Stimulated activated CD8-positive, alpha-beta memory T cell treated with anti-CD3 and anti-CD28 coated beads, Interleukin-15, amount 100 ng/mL, for 1 hour (primary cell): Measurements from ENCODE around the gene CFL1.
A peak's percentile ranks its signal among the peaks of the same experiment; 100 is the strongest.

ENCODE experiments used
- DNase-seq: peaks from one replicate; pipeline ENCODE4 v3.0.0-alpha.2; 2020; ENCODE audit warnings: low read depth

Gene CFL1

DNA sequence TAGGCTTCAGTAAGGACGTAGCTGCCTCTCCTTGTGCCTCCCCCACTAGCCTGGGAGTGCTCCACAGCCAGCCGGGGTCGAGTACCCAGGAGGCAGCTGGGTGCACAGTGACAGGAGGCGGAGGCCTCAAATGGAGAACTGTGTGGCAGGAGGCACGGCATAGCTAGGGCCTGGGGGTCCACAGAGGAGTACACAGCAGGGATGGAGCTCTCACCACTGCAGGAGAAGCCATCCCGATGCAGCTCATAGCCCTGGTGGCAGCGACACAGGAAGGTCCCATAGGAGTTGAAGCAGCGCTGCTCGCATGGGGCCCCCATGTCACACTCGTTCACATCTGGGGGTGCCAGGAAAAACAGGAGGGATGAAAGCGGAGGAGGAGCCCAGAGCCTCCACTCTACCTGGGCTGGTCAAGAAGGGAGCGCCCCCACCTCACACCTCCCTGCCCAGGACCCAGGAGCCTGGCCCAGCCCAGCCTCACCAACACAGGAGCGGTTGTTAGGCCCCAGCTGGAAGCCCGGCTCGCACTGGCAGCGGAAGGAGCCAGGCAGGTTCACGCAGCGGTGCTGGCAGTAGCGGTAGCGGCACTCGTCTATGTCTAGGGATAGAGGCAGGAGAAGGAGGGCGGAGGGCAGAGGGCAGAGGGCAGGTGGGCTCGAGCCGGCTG lies 11.8 kb upstream of the CFL1 start:
- no peak for DNase-seq

DNA sequence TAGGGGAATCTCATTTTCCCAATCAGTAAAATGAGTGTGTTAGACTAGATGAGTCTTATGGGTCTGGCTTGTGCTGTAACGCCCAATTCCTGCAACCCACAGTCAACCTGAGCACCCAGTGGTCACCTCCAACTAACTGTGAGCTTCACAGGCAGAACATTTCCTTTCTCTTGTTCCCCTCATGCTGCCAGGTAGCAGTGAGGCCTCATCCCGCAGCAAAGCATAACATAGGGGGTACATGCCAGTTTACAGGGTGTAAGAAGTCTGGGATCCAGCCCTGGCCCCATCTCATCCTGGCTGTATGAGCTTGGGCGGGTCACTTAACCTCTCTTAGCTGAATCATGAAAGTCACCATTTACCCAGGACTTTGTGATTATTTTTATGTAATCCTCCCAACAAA lies 10.9 kb upstream of the CFL1 start:
- no peak for DNase-seq

DNA sequence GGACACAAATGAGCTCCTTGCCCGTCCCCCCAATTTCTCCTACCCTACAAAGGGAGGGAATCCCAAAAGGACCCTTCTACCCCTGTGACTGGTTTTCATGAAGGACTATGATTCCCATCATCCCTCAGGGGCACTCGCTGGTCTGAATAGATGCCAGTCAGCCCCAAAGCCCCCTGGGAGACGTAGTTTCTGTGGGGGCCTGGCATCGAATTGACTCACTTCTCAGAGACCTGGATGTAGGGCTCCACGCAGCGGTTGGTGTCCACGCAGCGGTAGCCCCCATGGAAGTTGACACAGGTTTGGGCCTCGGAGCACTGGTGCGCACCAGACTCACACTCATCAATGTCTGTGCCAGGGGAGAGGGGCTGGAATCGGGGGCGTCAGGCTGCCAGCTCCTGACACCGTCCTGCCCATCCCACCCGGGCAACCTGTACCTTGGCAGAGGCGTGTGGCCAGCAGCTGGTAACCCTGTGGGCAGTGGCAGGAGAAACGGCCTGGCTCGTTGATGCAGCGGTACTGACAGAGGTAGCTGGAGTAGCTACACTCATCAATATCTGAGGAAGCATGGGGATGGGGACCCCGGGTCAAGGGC lies 10.2 kb upstream of the CFL1 start:
- no peak for DNase-seq

DNA sequence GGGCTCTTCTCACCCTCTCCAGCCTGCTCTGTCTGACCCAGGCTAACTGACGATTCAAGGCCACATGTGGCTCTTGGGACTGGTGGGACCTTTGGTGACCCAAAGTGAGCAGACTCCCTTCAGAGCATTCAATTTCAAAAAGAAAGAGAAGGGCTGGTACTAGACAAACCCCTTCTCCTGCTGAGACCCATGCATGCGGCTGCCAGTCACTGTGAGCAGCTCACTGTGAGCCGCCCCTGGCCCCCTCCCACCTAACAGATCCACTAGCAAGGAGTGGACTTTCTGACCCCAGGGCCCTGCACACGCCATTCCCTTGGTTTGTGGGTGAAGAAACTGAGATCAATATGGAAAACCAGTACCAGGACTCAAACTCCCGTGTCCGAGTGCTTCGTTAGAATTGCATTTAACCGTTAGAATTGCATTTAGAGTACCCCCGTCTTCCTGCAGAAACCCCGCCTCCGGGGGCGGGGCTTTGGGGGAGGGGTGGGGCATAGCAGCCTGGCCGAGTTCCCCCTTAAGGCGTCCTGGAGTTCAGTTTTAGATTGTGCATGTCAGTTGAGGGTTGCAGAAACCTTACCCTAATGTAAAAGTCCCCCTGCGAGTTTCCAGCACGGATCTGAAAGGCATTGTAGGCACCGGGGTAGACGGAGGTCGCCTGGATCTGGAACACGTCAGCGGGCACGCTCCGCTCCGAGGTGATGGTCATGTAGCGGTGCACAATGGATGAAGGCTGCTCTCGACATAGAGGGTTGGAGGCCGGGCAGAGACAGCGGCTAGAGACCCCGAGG lies 9.5 kb upstream of the CFL1 start:
- no peak for DNase-seq

DNA sequence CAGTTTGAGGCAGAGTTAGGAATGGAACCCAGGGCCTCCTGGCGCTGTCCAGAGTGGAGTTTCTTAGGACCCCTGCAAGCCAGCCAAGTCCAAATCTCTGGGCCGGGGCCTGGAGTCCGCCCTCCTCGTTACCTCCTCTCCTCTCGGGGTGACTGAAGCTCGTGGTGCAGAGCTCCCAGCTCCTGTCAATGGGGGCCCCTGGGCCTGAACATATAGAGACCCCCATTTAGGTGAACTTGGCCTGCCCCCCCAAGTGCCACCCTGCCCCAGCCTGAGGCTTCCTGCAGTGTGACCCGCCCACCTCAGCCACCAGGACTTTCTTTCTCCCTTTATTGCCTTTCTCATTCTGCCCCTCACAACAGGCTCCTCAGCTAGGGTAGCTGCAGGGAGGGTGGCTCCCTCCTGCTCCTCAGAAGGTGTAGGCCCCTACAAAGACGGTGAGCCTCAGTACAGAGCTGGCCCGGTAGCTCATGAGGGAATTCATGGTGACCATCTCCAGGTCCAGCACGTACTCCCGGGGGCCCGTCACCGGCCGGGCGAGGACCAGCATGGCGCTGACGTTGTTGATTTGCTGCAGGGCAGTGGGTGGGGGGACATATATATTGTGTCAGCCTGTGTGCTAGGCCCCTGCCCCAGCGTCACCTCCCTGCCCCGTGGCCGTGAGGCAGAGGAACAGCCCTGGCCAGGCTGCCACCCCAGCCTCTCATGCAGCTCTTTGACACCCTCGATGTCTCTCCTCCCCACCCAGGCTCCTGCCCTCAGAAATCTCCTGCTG lies 8.7 kb upstream of the CFL1 start:
- no peak for DNase-seq

DNA sequence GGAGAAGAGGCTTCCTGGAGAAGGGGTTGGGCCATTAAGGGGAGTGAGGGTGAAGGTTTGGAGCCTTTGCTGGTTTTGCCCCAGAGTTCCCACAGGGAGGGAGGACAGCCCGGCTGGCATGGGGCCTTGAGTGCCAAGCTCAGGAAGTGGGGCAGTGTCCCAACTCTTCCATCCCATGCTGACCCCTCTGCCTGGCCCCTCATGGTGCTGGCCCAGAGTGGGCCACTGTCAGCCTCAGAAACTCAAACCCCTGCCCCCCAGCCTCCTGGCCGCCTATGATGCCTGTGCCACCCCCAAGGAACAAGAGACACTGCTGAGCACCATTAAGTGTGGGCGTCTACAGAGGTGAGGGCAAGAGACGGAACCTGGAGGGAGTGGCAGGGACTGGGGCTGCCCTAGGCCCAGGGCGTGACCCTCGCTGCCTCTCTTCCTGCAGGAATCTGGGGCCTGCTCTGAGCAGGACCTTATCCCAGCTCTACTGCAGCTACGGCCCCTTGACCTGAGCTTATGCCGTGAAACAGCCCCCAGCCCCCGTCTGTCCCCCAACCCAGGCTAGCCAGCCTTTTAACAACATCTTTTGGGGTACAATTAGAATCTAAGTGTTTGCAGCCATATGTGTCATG lies 7.7 kb upstream of the CFL1 start:
- no peak for DNase-seq

DNA sequence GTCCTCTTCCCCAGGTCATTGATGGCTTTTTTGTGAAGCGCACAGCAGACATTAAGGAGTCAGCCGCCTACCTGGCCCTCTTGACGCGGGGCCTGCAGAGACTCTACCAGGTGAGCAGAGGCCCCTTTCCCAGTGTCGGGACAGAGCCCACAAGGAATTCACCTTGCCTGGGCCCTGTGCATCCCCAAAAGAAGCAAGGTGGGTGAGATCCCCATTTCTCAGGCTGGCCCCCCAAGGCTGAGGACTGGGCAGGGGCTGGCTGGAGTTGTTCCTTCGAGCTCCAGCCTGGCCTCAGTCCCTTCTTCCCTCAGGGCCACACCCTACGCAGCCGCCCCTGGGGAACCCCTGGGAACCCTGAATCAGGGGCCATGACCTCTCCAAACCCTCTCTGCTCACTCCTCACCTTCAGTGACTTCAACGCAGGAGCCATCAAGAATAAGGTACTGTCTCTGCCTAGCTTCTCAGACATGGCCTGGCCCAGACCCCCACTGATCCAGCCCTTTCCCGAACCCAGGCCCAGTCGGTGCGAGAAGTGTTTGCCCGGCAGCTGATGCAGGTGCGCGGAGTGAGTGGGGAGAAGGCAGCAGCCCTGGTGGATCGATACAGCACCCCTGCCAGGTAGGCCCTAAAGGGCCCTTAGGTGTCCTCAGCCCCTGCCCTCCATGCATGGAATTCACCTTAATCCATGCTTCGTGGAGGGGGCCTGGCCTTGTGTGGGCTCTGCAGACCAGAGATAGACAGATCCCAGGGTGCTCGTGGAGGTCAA lies 6.9 kb upstream of the CFL1 start:
- no peak for DNase-seq

DNA sequence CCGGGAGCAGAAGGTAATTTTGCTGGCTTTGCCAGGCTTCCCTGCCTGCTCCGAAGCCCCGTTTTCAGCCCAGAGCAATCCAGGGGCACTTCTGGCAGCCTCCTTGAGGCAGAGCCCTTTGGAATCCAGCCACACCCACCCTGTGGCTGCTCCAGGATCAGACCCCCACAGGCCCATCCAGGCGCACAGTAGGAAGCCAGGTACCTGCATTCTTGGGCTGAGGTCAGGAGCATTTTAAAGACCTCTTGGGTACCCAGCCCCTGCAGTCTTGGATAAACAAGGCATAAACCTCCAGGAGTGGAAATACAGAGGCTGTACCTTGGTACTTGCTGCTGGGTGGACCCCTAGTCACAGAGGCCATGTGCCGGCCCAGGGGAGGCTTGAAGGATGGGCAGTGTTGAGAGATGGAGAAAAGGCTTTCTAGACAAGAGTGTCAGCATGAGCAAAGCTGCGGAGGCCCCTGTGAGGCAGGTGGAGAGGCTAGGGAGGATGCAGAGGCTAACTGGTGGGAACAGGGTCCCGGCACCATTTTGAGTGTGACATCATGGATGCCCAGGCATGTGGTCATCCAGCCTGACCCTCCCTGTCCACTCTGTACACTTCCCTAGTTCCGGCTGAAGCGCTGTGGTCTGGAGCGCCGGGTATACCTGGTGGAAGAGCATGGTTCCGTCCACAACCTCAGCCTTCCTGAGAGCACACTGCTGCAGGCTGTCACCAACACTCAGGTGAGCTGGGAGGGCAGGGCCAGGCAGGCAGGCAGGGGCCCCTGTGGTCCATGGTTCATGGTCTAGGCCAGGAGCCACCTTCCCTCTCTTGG lies 6.1 kb upstream of the CFL1 start:
- no peak for DNase-seq

DNA sequence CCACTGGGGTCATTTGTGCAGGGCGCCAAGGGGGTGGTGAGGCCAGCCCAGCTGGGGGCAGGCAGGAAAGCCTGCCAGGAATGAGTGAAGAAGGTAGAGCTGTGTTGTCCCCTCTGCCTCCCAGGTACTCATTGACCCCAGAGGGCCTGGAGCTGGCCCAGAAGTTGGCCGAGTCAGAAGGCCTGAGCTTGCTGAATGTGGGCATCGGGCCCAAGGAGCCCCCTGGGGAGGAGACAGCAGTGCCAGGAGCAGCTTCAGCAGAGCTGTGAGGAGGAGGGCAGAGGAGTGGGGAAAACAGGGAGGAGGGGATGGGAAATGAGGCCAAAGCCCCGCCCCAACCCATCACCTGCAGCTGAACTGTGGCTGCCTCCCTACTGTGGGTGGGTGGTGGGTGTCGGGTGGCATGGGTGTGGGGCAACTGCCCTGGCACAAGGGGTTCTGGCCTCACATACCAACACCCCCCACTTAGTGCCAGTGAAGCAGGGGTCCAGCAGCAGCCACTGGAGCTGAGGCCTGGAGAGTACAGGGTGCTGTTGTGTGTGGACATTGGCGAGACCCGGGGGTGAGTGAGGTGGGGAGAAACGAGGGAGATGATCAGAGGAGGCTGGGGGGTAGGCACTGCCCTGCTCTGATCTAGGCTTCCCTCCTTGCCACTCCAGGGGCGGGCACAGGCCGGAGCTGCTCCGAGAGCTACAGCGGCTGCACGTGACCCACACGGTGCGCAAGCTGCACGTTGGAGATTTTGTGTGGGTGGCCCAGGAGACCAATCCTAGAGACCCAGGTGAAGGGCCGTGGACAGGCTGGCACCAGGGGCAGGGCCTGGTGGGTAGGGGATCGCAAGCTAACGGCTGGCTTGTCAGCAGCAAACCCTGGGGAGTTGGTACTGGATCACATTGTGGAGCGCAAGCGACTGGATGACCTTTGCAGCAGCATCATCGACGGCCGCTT lies 5.2 kb upstream of the CFL1 start:
- DNase-seq: no peak

DNA sequence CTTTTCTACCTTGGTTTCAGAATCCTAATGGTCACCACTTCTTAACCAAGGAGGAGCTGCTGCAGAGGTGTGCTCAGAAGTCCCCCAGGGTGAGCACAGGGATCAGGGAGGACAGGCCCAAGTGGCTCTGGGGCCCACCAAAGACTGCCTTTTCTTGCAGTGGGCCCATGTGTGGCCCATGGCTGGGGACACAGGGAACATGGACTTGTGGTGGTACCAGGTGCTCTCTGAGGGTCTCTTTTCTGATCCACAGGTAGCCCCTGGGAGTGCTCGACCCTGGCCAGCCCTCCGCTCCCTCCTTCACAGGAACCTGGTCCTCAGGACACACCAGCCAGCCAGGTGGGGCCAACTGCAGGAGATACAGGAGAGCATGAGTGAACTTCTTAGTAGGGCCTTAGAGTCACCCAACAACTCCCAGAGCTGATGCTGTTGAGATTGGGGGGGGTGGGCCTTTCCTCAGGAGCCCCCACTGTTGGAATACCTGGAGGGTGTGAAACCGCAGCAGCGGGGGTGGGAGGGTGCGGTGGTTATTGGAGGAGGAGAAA lies 4.3 kb upstream of the CFL1 start:
- no peak for DNase-seq

DNA sequence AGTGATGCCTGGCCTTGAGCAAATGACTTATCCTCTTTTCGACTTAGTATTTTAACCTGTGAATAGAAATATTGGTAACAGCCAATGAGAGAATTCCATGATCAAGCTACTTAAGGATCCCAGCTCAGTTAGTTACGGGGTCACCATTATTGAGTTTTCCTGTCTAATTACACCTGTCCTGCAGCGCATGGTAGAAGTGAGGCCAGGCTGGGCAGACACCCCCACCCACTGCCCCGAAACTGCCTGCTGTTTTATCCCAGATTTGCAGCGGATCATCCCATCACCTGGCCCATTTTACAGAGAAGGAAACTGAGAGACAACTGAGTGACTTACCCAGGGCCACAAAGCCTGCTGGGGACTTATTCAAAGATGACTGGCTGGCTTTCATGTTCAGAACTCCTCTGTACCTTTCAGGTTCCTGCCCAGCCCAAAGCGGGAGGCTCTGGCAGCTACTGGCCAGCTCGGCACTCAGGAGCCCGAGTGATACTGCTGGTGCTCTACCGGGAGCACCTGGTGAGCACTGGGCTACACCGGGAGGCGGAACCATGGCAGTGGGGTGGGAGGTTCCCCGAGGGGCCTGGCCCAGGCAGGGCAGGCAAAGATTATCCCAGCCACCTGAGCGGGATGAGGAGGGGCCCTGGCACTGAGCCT lies 3.7 kb upstream of the CFL1 start:
- DNase-seq: no peak

DNA sequence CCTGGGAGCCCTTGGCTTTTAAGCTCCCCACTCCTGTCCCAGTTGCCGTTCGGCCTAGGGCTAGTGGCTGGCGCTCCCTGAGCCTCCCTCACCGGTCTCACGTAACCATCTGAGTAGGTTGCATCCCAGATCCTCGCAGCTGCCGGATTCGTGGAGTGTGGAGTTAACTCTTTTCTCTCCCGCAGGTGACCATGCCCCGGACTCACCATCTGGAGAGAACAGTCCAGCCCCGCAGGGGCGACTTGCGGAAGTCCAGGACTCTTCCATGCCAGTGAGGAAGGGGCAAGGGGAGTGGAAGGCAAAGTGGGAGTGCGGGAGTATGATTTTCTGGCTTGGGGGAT lies 3.2 kb upstream of the CFL1 start:
- no peak for DNase-seq

DNA sequence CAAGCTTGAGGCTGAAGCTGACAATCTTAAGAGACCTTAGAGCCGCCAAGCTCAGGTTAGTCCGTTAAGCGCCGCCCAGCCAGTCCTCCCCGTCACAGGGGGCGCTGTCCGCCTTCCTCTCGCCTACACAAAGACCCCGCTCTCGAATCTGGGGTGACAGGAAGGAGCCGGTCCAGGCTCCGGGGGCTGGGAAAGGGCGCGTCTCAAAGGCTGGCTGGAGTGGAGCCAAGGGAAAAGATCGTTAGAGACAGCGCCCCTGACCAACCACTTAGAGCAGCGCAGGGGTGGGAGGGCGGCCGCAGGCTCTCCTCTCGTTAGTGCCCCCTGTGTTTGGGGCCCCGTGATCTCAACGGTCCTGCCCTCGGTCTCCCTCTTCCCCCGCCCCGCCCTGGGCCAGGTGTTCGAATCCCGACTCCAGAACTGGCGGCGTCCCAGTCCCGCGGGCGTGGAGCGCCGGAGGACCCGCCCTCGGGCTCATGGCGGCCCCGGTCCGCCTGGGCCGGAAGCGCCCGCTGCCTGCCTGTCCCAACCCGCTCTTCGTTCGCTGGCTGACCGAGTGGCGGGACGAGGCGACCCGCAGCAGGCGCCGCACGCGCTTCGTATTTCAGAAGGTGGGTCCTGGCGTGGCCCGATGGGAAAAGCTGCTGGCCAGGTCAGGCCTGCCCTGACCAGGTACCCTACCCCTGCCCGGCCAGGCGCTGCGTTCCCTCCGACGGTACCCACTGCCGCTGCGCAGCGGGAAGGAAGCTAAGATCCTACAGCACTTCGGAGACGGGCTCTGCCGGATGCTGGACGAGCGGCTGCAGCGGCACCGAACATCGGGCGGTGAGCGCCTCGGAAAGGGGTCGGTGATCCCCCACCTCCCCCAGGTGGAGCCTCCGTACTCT lies 2.5 kb upstream of the CFL1 start, which contains the start of gene MUS81:
MUS81 (plus strand) TSS at position 156 of the 887 bp plus-strand sequence; CDS start at position 477, 321 bp downstream.
- DNase-seq: peak; percentile 98

DNA sequence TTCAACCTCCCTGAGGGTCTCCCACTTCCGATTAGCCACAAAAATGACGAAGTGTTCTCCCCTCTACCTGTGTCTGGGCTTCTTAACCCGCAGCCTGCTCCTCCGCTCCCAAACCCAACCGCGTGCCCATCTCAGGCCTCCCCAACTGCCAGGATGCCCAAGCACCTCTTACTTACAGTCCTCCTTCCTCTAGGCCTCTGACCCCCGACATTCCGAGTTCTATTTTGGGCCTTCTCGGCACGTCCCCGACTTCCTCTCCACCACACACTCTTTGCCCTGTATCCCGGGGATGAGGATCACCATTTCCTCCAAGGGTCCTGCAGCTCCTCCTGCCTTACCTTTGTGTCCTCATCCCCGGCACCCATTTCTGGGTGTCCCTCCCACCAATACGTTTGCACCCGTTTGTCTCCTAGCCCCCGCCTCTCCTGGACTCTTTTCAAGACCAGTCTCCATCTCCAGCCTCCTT lies 1.9 kb upstream of the CFL1 start:
- no peak for DNase-seq

DNA sequence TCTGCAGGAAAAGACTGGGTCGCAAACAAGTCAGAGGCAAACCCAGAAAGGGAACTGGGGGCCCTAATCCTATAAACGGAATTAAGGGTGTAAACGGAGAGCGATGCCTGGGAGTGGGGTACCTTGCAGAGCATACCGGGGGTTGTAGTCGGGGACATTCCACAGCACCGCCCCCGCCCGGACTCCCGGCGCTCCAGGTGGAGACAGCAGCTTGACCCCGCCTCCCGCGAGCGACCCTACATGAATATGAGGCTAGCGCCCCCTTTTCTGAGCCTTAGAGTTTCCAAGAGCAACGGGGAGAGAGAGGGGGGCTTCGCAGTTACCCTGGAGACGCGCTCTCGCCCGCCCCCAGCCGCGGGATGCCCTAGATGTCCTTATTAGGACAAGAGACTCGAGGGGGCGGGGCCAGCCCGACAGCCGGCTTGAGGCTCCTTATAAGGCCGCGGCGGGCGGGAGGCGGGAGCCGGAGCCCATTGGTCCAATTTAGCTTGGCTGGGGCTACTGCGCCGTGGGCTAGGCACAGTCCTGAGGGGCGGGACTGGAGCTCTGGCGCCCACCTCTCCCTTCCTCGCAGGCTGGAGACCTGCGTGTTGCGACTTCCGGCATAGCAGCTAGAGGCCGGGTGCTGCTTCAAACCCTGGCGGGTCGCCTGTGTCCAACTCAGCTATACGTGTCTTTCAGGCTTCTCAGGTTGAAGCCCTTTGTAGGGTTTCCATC lies 1.3 kb upstream of the CFL1 start:
- peak; percentile 95 for DNase-seq

DNA sequence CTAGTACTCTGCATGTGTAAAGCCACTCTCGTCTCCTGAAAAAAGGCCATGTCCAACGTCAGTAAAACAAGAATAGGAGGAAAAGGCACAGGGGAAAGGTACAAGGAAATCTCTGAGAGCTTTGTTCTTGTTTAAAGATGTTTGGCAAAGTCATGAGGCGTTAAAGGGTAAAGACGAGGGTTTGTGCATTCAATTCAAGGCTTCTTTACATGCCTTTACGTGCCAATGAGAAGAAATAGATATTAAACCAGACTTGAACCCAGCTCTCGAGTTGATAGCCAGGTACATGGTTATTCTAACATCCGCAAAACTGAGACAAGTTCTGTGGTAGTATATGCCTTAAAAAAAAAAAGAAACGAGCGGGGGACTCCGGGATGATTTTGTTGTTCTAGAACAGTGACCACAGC lies 704 bp upstream of the CFL1 start:
- DNase-seq: no peak

DNA sequence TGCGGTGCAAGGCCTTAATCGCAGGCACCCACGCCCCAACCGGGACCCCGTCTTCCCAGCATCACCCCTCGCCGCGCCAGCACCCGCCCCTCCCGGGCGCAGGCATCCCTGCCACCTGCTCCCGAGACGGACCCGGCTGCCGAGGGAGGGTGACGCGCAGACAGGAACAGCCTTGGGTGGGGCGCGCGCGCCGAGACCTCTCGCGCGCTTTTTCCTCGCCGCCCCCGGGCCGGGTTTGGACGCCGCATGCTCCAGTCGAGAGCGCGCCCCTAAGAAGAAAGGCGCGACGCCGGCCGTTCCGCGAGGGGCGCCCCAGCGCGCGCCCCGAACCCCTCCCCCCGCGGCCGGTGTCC lies 504 bp downstream of the CFL1 start:
- DNase-seq: peak; percentile 42
